ENCODE measurements around the gene YDJC. TPM values are rescaled to one million over a fixed set of nuclear protein-coding genes. Genes with fewer than 3 reads are reported as not detected.

The YDJC gene
- total and polyA plus RNA-seq, 2 experiments from 2014 or later: 24.1 to 44.5 TPM

GRCh38 chr22:21626073-21626734, 3.6 kb downstream of the YDJC start:
- H3K4me3 ChIP-seq: no peak overlapping the region
- no peak for DNase-seq (ENCODE audit: low spot score)
- H3K4me2 ChIP-seq: no peak overlapping the region
- no peaks in the 10 kb centered on the region for H3K27me3 ChIP-seq
- peaks cover 2% of the 10 kb centered on the region for H3K4me1 ChIP-seq (ENCODE audit: insufficient read depth)
- peaks cover 54% of the 10 kb centered on the region for H4K20me1 ChIP-seq (ENCODE audit: insufficient read depth, poor library complexity, severe bottlenecking)
- H3K36me3 ChIP-seq (replicated peaks; ENCODE audit: insufficient read depth, low read depth): no peaks in the 10 kb centered on the region
- no peak overlapping the region for H3K27ac ChIP-seq
- TF ChIP-seq EZH2 (IDR thresholded peaks at IDR 0.05; ENCODE audit: borderline replicate concordance) (no peak), EZH2phosphoT487 (IDR thresholded peaks at IDR 0.05; ENCODE audit: low read depth, severe bottlenecking, unreplicated experiment) (no peak), CTCF (IDR thresholded peaks at IDR 0.05; ENCODE audit: poor library complexity) (no peak)
- no peaks in the 10 kb centered on the region for H3K9me2 ChIP-seq (replicated peaks; ENCODE audit: insufficient read depth)
- peaks cover 58% of the 10 kb centered on the region for H3K79me2 ChIP-seq
- H2AFZ ChIP-seq: no peak overlapping the region
- 82% methylated on average over 4 of the region's 4 CpGs for WGBS (ENCODE audit: low lambda C conversion rate, missing lambda C conversion rate)
- H3K9me3 ChIP-seq (ENCODE audit: low read depth): no peaks in the 10 kb centered on the region

DNA sequence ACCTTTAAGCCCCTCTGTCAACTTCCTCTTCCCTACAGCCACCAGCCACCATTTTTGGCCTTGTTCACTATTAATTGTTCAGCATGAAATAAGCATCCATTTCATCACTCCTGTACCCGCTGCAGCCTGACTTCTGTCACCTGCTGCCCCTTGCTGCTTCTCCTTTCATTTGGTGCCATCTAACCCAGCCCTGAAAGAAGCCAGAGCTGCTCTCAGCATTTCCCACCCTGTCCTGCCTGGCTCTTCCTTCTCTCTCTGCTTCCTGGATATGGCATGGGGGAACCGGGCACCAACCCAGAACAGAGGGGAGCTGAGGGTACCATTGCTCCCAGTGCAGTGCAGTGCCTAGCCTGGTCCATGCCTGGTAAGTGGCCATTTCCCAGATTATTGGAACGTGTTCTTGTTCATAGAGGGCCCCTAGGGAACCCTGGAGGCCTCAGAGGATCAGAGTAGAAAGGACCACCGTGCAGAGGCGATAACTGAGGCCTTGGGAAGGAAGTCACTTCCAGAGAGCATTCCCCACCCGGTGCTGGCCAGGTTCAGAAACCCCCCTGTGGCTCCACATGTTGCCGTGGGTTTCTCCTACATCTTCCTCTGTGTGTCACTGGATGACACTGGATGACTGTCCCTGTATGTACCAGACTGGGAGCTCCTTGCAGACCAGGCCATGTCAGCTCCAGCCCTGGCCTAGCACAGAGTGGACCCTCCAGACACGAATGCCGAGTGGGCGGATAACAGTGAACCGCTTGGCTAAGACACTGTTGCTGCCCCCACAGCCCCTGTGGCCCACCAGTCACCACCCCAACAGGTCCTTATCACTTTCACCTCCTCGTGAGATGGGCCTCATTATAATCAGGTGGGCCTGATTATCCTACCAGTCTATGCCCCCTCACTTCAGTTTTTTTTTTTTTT, 4.7 kb downstream of the YDJC start:
- Histone ChIP-seq H3K4me1 (ENCODE audit: insufficient read depth) (peaks cover 2% of the 10 kb centered on the region), H3K9me3 (ENCODE audit: low read depth) (no peaks in the 10 kb centered on the region), H3K36me3 (replicated peaks; ENCODE audit: insufficient read depth, low read depth) (no peaks in the 10 kb centered on the region), H4K20me1 (ENCODE audit: insufficient read depth, poor library complexity, severe bottlenecking) (peaks cover 64% of the 10 kb centered on the region), H3K4me2 (no peak overlapping the region), H3K79me2 (peaks cover 69% of the 10 kb centered on the region), H2AFZ (no peak overlapping the region), H3K27ac (no peak overlapping the region), H3K27me3 (no peaks in the 10 kb centered on the region), H3K9me2 (replicated peaks; ENCODE audit: insufficient read depth) (no peaks in the 10 kb centered on the region), H3K4me3 (no peak overlapping the region)
- 90% methylated on average over 12 of the region's 12 CpGs for WGBS (ENCODE audit: low lambda C conversion rate, missing lambda C conversion rate)
- DNase-seq (ENCODE audit: low spot score): no peak
- TF ChIP-seq EZH2phosphoT487 (IDR thresholded peaks at IDR 0.05; ENCODE audit: low read depth, severe bottlenecking, unreplicated experiment) (no peak), EZH2 (IDR thresholded peaks at IDR 0.05; ENCODE audit: borderline replicate concordance) (no peak), CTCF (IDR thresholded peaks at IDR 0.05; ENCODE audit: poor library complexity) (no peak)

- Histone ChIP-seq H2AFZ (no peak overlapping the region), H3K36me3 (replicated peaks; ENCODE audit: insufficient read depth, low read depth) (no peaks in the 10 kb centered on the region), H3K27me3 (no peaks in the 10 kb centered on the region), H3K9me2 (replicated peaks; ENCODE audit: insufficient read depth) (no peaks in the 10 kb centered on the region), H3K79me2 (peaks cover 77% of the 10 kb centered on the region), H4K20me1 (ENCODE audit: insufficient read depth, poor library complexity, severe bottlenecking) (peaks cover 73% of the 10 kb centered on the region), H3K9me3 (ENCODE audit: low read depth) (no peaks in the 10 kb centered on the region), H3K27ac (no peak overlapping the region), H3K4me1 (ENCODE audit: insufficient read depth) (peaks cover 2% of the 10 kb centered on the region), H3K4me2 (no peak overlapping the region), H3K4me3 (no peak overlapping the region)
- peak; percentile 45 for DNase-seq (ENCODE audit: low spot score)
- TF ChIP-seq EZH2 (IDR thresholded peaks at IDR 0.05; ENCODE audit: borderline replicate concordance) (no peak), CTCF (IDR thresholded peaks at IDR 0.05; ENCODE audit: poor library complexity) (peak; percentile 51)
- 67% methylated on average over 8 of the region's 8 CpGs for WGBS (ENCODE audit: low lambda C conversion rate, missing lambda C conversion rate)
These were observed 5.5 kb downstream of the YDJC start for GRCh38 chr22:21624120-21624879.
